ENCODE measurements around the gene CHD3.
A peak's percentile ranks its signal among the peaks of the same experiment; 100 is the strongest.
"Not testable (repeated sequence)": the region's sequence is repeated elsewhere in the genome, so short reads cannot be mapped to it uniquely, and the experiment has no call there.

The CHD3 gene

DNA sequence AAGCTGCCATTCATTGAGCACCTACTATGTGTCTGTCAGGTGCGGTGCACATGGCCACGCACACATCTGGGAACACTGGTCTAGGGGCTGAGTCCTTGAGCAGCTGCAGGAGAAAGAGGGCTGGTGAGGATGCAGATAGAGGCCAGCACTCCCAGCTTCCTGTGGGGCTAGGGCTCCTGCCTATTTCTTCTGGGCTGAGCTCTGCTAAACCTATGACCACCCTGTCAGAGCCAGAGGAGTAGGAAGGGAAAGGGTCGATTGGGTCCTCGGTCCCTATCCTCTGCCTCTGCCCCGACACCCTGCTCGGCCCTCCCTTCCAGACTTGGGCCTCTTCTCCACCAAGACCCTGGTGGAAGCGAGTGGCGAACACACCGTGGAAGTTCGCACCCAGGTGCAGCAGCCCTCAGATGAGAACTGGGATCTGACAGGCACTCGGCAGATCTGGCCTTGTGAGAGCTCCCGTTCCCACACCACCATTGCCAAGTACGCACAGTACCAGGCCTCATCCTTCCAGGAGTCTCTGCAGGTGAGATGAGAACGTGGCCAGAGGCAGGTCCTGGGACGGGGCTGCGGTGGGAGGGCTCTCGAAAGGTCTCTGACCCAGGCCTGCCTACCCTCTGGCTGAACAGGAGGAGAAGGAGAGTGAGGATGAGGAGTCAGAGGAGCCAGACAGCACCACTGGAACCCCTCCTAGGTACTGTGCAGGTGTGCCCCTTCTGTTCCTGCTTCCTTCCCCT, 37.7 kb upstream of the CHD3 start:
- DNase-seq: no peak

DNA sequence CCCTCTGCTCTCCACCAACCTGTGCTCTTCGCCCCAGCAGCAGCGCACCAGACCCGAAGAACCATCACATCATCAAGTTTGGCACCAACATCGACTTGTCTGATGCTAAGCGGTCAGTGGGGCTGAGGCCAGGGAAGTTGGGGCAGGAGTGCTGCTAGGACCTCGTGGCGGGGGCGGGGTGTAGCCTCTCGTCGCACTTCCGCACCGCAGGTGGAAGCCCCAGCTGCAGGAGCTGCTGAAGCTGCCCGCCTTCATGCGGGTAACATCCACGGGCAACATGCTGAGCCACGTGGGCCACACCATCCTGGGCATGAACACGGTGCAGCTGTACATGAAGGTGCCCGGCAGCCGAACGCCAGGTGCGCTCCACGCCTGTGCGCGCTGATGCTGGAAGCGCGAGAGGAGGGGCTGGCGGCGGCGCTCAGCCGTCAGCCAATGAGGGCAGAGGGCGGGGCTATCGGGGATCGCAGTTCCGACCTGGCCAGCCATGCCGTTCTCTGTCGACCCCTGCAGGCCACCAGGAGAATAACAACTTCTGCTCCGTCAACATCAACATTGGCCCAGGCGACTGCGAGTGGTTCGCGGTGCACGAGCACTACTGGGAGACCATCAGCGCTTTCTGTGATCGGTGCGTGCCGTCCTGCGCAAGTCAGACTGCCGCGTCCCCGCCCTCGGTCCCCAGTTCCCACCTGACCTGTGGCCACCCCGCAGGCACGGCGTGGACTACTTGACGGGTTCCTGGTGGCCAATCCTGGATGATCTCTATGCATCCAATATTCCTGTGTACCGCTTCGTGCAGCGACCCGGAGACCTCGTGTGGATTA, 36.9 kb upstream of the CHD3 start:
- peak; percentile 90 for DNase-seq

DNA sequence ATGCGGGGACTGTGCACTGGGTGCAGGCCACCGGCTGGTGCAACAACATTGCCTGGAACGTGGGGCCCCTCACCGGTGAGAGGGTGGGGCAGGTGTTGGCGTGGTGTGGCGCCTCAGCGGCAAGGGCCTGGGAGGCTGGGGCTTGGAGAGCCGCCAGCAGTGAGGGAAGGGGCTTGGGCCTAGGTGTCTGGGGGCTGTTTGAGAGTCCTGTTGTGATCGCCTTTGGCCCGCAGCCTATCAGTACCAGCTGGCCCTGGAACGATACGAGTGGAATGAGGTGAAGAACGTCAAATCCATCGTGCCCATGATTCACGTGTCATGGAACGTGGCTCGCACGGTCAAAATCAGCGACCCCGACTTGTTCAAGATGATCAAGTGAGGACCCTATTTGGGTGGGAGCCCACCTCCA, 36.3 kb upstream of the CHD3 start:
- no peak for DNase-seq

DNA sequence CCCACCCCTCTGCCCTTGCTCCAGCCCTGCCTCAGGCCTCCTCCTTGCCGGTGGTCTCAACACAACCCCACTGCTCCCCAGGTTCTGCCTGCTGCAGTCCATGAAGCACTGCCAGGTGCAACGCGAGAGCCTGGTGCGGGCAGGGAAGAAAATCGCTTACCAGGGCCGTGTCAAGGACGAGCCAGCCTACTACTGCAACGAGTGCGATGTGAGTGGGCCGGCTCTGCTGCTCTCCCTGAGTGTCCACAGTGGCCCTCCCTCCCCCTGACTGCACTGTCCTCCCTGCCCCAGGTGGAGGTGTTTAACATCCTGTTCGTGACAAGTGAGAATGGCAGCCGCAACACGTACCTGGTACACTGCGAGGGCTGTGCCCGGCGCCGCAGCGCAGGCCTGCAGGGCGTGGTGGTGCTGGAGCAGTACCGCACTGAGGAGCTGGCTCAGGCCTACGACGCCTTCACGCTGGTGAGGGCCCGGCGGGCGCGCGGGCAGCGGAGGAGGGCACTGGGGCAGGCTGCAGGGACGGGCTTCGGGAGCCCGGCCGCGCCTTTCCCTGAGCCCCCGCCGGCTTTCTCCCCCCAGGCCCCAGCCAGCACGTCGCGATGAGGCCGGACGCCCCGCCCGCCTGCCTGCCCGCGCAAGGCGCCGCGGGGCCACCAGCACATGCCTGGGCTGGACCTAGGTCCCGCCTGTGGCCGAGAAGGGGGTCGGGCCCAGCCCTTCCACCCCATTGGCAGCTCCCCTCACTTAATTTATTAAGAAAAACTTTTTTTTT, 35.5 kb upstream of the CHD3 start:
- DNase-seq: no peak

DNA sequence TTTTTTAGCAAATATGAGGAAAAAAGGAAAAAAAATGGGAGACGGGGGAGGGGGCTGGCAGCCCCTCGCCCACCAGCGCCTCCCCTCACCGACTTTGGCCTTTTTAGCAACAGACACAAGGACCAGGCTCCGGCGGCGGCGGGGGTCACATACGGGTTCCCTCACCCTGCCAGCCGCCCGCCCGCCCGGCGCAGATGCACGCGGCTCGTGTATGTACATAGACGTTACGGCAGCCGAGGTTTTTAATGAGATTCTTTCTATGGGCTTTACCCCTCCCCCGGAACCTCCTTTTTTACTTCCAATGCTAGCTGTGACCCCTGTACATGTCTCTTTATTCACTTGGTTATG, 34.9 kb upstream of the CHD3 start:
- no peak for DNase-seq

DNA sequence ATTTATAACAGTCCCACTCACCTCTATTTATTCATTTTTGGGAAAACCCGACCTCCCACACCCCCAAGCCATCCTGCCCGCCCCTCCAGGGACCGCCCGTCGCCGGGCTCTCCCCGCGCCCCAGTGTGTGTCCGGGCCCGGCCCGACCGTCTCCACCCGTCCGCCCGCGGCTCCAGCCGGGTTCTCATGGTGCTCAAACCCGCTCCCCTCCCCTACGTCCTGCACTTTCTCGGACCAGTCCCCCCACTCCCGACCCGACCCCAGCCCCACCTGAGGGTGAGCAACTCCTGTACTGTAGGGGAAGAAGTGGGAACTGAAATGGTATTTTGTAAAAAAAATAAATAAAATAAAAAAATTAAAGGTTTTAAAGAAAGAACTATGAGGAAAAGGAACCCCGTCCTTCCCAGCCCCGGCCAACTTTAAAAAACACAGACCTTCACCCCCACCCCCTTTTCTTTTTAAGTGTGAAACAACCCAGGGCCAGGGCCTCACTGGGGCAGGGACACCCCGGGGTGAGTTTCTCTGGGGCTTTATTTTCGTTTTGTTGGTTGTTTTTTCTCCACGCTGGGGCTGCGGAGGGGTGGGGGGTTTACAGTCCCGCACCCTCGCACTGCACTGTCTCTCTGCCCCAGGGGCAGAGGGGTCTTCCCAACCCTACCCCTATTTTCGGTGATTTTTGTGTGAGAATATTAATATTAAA, 34.4 kb upstream of the CHD3 start:
- no peak for DNase-seq

DNA sequence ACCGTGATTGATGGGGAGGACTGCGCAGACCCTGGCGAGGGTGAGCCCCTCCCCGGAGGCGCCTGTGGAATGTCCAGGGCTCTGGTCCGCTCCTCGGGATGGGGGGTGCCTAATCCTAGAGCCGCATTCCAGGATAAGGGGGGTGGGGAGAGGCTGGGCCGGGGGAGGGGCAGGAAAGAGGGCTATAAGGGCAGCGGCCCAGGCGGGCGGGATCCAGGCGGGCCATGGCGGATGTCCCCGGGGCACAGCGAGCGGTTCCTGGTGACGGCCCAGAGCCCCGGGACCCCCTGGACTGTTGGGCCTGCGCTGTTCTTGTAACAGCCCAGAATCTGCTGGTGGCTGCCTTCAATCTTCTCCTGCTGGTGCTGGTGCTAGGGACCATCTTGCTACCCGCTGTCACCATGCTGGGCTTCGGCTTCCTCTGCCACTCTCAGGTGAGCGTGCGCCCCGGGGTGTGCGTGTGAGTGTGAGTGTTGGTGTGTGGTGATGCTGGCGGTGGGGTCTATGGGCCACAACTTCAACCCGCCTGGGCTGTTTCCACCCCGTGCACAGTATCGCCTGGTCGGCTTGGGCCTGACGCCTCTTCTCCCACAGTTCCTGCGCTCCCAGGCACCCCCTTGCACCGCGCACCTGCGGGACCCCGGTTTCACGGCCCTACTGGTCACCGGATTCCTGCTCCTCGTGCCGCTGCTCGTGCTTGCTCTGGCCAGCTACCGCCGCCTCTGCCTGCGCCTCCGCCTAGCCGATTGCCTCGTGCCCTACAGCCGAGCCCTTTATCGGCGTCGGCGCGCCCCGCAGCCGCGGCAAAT, 33.5 kb upstream of the CHD3 start, which contains the start of gene TMEM88:
Gene TMEM88, plus strand, starts transcription at position 216 of the 809 bp plus-strand sequence. Its CDS starts 9 bp downstream, at position 225.
- no peak for DNase-seq

DNA sequence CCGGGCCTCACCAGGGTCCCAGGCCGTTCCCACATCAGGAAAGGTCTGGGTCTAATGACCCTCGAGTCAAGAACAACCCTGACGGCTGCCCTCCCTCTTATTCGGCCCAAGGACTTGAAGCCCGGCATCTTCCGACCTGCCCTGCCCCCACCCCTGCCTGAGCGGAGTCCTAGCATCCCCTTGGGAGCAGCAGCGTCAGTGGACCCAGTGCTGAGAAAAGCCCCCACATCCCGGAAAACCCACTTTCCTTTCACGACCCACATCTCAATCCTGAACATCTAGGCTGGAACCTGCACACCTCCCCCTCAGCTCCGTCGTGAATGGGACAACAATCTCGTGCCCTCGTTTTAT, 33.0 kb upstream of the CHD3 start:
- DNase-seq: no peak

DNA sequence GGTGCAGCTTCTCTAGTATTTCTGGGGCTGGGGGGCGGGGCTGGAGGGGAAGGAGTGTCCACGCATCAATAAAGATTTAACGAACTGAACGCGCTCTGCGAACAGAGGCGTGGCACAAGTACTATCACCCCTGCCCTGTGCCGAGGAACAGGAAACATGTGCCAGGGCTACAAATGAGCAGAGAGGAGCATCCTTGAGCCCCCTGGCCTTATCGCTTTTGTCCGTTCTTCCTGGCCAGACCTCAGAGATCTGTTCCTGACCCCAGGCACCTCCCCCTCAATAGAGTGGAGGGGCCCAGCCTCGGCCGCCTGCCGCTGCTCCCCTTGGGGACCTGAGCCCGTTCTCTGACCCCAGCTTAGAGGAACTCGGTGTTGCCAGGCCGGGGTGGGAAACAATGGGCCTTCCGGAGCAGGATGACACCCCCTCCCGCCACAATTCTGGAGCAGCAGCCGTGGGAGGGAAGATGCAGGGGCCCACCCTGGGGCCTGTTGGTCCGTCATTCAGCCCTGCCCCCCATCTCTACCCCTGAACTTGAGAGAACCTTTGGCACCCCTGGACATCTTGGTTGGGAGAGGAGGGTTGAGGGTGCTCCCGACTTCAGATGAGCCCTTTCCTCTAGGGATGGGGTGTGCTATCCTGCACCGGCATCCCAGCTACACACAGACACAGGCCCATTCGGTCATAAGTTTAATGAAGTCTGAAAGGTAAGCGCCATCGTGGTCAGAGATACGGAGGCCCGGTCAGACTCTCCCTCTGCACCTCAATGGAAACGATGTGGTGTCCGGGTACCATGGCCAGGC, 32.4 kb upstream of the CHD3 start:
- DNase-seq: no peak

DNA sequence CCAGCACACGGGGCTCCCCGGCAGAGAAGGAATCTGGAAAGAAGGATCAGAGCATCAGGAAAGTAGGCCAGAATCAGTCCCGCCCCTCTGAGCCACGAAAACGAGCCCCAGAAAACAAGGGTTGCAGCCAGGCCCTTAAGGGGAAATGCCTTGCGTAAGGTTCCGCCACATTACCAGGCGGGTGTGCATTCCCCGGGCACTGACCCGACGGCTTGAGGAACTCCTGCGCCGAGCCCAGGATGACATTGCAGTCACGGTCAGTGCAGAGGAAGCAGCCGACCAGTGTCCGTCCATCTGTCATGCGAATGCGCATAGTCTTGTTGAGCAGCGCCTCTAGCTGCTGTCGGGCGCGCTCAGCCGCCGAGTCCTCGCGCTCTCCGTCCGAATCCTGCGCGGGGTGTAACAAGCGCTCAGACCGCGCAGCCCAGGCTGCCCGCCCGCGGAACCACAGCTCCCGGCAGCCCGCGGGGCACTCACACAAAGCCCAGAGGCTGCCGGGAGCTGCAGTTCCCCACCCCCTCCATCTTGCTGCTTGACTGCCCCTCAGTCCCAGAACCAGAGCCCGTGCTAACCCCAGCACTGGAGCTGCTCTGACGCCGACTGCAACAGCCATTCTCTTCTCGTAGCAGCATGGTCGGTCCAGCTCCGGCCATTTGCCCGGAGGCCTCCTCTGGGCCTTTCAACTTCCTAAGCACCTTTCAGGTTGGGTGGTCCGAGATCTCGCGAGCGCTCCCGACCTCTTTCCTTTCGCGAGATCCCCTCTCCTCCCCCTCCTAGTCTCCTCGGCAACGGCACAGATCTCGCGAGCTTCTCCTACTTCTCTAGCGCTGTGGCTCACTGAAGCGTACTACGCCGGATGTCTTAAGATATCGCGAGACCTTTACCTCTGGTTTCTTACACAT, 31.5 kb upstream of the CHD3 start, which contains the start of gene NAA38:
Gene NAA38, minus strand, starts transcription at position 749 of the 902 bp plus-strand sequence. Its CDS starts 96 bp downstream, at position 653.
- peak; percentile 90 for DNase-seq

DNA sequence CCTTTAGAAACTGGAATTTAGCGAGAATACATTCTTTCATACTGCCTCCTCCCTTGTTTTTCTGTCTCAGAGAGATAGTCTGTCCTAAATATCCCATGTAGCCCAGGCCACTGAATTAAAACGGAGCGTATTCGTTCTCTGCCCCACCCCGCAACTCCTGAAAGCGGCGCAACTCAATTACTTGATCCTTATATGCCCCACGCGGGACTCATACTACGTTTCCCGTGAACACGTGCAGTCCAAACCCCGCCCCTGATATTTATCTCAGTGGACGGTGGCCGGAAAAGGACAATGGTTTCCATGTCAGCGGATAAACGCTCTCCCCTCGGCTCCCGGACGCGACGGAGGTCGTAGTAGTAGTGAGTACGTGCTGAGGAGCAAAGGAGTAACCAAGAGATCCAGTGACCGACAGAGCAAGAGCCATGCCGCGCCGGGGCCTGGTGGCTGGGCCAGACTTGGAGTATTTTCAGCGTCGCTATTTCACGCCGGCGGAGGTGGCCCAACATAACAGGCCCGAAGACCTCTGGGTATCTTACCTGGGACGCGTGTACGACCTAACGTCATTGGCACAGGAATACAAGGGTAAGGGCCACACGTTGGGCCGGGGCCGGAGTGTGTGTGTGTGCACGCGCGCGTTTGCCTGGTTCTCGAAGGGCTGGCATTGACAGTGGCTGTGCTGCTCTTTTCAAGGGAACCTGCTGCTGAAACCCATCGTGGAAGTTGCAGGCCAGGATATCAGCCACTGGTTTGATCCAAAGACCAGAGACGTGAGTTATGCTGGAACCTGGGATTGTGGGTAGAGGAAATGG, 30.7 kb upstream of the CHD3 start, which contains the start of gene CYB5D1:
Gene CYB5D1, plus strand, starts transcription at position 291 of the 809 bp plus-strand sequence. Its CDS starts 132 bp downstream, at position 423.
- DNase-seq: peak; percentile 85

DNA sequence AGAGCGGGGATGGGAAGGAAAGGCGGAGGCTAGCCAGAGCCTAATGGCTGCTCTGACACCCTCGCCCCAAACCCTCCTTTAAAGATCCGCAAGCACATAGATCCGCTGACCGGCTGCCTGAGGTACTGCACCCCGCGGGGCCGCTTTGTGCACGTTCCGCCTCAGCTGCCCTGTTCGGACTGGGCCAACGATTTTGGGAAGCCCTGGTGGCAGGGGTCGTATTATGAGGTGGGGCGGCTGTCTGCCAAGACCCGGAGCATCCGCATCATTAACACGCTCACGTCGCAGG, 30.1 kb upstream of the CHD3 start:
- no peak for DNase-seq

DNA sequence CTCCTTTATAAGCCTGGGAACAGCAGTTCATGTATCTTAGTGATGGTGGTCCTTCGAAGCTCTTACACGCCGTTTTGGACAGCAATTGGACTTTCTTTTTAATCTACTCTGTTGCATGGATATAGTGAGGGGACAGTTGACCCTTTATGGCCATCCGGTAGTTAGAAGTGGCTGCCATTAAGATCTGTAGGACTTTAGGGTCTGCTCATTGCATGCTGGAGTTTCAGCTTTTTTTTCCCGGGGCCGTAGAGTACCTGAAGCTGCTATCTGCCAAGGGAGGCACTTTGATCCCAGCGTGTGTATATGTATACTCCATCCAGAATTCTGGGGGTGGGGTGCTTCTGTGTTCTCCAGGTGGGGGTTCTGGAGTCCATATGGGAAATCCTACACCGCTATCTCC, 29.6 kb upstream of the CHD3 start:
- DNase-seq: no peak

DNA sequence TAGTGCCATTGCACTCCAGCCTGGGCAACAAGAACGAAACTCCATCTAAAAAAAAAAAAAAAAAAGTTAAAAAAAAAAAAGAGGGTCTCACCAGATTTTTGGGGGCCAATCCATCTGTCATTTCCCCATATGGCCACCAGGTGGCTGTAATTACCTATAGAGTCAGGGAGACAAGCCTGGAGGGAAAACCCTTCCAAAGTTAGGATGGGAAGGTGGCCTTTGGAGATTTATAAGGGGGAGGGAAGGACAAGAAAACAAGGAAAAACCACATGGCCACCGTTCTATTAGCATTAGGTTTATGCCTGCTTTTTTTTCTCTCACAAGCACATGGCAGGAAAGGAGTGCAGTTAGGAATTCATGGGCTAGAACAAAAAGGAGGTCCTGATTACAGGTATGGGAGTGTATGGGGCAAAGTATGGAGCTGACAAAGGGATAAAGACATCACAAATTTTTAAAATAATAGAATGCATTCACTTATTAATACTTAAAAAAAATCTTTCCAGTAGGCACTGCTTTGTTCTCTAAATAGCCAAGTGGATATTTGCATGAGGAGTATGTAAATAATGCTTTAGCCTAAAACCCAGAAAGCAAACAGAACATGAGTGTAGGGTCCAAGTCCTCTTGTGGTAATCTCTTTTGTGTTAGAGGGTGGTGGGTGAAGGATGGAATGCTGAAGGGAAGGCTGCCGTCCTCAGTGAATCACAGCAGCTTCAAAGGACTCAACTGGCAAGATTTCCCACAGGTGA, 25.7 kb upstream of the CHD3 start:
- no peak for DNase-seq

DNA sequence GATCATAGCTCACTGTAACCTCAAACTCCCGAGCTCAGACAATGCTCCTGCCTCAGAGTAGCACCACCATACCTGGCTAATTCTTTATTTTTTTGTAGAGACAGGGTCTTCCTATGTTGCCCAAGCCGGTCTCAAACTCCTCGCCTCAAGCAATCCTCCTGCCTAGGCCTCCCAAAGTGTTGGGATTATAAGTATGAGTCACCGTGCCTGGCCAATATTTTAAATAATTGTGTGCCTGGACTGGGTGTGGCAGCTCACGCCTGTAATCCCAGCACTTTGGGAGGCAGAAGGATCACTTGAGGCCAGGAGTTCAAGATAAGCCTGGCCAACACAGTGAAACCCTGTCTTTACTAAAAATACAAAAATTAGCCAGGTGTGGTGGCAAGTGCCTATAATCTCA, 24.2 kb upstream of the CHD3 start:
- DNase-seq: not testable (repeated sequence)

DNA sequence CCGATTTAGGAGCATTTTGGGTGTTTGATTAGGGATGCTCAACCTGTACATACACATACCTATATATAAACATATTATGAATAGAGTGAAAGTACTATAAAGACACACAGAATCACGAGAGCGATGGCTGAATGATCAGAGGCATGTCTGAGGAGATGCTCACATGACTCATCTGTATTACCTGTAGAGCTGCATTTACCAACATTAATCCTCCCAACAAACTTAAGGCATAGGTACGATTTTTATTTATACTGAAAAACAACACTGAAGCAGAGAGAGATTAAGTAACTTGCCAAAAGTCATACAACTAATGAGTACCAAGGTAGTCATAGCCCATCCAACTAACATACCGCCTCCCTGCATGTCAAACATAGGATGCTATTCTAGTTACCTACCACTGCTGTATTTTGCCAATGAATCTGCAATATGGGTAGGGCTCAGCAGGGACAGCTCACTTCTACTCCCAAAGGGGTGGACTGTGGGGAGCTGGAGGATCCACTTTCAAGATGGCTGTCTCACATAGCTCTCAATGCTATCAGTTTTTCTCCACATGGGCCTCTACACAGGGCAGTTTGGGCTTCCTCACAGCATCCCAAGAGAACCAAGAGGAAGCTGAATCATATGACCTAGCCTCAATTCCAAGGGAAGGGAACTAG, 23.5 kb upstream of the CHD3 start:
- DNase-seq: no peak

DNA sequence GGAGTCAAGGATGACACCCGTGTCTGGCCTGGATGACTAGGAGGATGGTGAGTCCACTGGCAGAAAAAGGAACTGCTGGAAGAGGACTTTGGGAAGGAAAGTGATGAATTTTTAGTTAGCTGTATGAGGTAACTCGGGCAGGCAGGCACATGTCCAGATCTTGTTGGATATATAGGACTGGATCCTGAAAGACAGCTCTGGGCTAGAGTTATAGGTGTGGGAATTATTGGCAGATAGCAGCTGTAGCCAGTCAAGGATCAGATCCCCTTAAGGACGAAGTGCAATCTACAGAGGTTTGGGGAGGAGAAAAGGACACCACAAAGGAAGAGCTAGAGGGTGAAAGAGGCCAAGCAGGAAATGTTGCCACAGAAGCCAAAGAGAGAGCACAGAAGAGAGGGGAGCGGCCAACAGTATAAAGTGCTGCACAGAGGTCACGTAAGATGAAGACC, 20.7 kb upstream of the CHD3 start:
- DNase-seq: no peak

DNA sequence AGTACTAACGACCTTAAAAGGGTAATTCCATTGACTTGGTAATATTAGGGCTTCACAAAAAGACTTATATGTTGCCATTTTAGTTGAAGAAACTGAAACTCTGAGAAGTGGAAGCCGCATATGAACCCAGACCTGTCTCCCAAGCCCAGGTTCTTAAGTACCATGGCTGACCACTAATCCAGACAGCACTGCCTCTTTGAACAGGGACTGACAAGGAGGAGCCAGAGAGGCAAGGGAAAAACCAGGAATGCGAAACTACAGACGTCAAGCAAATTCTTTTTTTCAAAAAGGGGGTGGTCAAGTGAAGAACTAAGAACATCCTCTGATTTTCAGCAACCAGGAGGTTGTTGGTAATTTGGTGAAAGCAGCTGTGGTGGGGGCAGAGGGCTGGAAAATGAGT, 15.5 kb upstream of the CHD3 start:
- DNase-seq: no peak

All from activated effector memory CD4-positive, alpha-beta T cell treated with Interleukin-2 at 50 U/mL for 16 hours (primary cell).